GM18909 (cell line): ENCODE measurements around the gene SPP2.

Experiments
- ATAC-seq: cut with Tn5 transposase; IDR thresholded peaks from one replicate; pipeline ENCODE4 v1.9.1; 2021; ENCODE audit warnings: mild to moderate bottlenecking; ENCODE audit not compliant: unreplicated experiment, poor library complexity

SPP2 gene

GRCh38 chr2:234033885-234034284, 16.6 kb upstream of the SPP2 start:
- no peak for ATAC-seq

DNA sequence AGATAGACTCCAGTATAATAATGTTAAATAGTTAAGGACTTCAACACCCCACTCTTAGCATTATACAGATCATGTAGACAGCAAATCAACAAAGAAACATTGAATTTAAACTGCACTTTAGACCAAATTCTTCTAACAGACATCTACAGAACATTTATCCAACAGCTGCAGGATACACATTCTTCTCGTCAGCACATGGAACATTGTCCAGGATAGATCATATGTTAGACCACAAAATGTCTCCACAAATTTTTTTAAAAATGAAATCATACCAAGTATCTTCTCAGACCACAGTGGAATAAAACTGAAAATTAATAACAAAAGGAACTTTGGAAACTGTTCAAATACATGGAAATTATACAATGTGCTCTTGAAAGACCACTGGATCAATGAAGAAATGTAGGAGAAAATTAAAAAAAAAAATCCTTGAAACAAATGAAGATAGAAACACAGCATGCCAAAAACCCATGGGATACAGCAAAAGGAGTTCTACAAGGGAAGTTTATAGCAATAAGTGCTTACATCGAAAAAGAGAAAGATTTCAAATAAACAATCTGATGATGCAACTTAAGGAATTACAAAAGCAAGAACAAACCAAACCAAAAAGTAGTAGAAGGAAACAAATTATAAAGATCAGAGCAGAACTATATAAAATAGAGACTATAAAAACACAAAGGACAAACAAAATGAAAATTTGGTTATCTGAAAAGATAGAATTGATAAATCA, 12.3 kb upstream of the SPP2 start:
- ATAC-seq = no peak

- ATAC-seq = no peak
Measured at GRCh38 chr2:234044157-234044556, 6.3 kb upstream of the SPP2 start.

DNA sequence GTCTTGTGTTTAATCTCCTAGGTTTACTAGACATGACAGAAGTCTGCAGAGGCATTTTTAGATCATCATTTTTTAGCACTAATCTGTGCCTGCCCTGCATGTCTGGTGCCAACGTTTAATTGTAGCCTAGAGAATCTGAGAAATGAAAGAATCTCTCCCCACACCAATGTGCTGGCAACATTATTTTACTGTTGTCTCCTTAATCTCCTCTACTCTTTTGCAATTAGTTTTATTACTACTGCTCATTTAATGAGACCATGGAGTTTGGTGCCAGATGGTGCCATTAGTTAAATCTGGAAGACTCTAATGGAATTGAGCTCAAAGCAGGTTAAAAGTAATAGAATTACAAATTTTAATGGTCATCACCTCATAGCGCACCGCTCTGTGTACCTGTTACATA, 4.0 kb upstream of the SPP2 start:
- no peak for ATAC-seq

DNA sequence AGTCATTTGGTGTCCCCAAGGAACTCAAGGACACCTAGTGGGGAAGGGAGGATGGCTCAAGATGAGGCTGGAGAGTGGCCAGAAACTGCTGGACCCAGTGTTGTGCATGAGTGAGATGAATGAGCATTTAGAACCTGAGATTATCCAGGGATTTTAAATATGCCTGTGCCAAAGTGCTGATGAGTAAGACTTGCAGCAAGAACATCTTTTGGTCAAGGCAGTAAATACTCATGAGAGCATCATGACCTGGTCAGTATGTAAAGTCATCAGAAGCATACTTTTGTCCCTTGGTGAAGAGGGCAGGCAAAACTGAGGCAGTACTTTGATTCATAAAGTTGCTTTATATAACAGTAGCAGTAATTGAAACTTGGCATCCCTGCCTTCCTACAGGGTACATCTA, 3.1 kb upstream of the SPP2 start:
- ATAC-seq = no peak

- ATAC-seq = no peak
Measured at GRCh38 chr2:234048049-234048448, 2.5 kb upstream of the SPP2 start.

DNA sequence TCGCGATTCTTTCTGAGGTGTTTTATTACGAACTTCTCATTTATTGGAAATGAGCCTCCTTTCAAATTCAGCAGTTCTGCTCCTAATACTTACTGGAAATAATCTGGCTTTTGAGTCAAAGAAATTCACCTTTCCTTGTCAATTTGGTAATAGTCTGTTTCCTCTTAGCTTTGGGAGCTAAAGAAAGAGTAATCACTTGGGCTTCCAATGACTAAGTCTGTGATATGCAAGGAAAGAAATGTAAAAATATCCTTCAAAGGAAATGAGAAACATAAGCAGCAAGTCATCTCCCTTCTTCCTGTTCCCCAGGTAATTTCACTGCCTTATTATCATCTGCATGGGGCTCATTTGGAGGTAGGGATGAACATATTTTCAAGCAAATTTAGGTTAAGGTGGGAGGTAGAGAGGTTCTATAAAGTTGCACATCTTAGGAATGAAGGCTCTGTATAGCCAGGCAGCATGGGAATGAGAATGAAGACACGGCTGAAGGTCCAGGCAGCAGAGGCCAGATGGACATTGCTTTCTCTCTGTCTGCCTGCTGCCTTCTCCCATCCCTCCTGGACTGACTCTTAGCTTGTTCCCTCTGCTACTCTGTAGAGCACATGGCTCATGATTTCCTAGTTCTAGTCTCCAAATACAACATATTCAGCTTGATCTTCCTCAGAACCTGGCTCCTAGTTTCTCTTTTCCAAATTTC, 1.0 kb downstream of the SPP2 start:
- ATAC-seq = no peak

GRCh38 chr2:234058881-234059280, 8.4 kb downstream of the SPP2 start:
- ATAC-seq = no peak

DNA sequence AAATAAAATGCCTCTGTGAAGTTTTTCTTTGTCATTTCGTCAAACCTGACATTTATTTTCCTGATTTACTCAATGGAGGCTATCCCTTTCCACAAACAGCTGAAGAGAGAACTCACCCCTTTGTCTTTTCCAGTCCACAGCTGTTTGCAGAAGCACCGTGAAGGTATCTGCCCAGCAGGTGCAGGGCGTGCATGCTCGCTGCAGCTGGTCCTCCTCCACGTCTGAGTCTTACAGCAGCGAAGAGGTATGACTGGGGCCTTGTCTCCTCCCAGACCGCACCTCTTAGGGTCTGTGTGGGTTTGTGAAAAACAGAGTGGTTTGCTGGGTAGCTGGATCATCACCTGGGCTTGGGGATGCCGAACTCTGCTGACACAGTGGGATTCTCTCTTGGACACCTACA, 9.7 kb downstream of the SPP2 start:
- ATAC-seq = no peak

GRCh38 chr2:234061624-234062257, 11.2 kb downstream of the SPP2 start:
- ATAC-seq = no peak

- ATAC-seq = no peak
Measured at GRCh38 chr2:234066587-234066986, 16.1 kb downstream of the SPP2 start.

DNA sequence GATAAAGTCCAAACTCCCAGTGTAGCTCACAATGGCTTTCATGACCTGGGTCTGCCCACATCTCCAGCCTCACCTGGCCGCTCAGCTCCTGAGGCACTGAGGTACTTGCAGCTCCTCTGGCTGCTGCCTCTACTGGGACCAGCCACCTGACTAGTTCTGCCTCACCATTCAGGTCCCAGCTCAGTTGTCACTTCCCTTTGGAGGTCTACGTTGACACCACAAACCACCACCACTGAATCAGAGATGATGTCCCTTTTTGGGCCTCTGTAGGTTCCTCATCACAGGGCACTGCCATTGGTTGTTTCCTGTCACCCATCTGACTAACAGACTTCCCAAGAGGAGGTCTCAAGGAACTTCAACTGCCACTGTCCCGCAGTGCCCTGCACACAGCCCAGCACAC, 21.2 kb downstream of the SPP2 start:
- ATAC-seq = no peak

- ATAC-seq = no peak
Measured at GRCh38 chr2:234072454-234072853, 22.0 kb downstream of the SPP2 start.

DNA sequence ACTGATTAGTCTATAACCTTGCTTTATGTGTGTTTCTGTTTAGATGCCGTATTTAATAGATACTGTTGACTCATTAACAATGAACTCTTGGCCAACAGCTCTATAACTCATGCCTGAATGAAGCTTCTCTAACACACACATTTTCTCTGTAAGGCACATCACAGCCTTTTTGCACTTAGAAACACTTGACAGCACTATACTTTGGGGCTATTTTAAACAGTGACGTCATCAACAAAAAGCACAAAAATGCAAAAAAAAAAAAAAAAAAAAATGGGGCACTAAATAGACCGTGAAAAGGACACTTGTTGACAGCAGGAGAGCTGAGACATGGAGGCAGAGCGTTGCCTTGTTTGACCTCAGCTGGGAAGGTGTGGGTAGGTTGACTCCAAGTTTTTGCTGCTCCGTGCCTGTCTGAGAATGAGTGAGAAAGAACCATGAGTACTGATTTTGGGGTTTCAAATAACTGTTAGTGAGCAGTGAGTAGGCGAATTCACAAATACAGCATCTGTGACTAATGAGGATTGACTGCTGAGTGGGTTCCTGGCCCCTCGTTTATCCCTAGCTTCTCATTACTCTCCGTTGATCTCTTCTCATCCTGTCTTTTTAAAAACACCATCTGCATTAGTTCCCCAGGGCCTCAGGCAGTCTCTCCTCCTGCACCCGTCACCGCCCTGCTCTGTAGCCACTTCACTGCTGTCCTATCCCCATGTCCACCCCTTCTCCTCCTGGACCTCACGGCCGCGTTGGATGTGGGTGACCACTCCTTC, 24.4 kb downstream of the SPP2 start:
- no peak for ATAC-seq

- ATAC-seq = no peak
Measured at GRCh38 chr2:234075518-234075915, 25.0 kb downstream of the SPP2 start.

DNA sequence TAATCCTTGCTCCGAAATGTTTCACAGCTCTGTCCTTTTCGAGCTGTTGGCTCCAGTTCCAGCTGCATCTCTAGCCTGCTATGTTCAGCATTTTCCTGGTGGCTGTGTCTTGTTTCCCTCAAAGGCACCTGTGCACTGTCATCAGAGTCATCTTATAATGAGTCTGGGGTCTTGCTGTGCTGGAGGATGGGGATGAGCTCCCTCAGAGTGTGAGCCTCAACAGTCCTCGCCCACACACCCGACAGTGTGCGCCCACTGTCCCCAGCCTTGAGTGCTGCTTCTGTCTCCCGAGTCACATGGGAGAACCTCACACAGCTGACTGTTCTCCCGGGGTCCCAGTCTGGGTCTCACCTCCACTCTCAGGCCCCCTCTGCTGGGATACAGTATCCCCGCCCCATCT, 25.4 kb downstream of the SPP2 start:
- no peak for ATAC-seq

GRCh38 chr2:234076451-234076850, 25.9 kb downstream of the SPP2 start:
- ATAC-seq = no peak

- no peak for ATAC-seq
Measured at GRCh38 chr2:234078129-234078528, 27.6 kb downstream of the SPP2 start.

DNA sequence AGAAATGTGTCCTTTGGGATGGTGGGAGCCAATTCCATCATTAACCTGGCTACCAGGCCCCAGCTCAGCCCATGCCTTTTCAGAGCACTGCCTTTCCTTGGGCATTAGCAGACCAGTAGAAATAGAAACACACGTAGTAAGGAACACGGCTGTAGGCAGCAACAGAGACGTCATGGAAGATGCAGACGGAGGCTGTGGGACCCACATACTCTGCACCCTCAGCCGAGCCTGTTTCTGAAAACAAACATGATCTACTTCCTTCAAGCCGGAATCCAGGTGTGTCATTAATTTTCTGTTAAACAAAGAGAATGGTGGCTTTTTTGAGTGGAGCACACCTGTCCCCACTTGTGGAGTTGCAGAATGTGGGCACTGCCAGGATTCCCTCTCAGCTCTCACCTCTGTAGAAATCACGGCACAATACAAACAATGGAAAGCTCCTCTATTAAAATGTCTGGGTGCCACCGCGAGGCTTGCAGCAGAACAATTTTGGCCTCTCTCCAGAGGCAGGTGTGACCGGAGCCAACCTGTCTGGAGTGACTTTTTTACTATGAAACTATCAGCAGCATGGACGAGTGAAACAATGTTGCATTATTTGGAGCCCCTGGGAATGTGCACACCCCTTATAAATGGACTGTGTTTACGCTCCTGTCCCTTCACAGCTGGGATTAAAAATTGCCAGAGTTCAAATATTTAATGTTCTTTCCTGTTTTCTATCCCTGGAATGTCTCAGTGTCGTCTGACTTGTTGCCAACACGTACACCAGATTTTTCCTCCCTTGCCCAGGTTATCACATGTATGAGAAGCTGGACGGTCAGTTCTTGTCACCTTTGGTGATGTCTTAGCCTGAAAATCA, 31.7 kb downstream of the SPP2 start:
- ATAC-seq = no peak
